ENCODE results near the gene CSNK1G1.

DNA sequence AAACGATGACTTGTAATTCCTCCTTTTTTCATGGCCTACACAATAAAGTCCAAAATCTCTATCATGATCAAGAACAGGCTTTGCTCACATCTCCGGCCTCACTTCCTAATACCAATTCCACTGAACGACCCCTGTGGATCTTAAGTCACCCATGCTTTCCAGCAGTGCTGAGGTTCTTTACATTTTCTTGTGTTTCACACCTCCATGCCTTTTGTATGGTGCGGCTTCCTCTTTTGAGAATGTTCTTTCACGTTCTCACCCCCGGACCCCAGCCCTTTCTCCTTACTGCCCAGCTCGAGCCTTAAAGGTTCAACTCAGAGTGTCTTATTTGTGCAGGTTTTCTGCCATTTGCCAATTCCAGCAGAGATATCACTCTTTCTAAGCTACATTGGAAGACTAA, 70.1 kb downstream of the CSNK1G1 start:
- TF ChIP-seq, protein P1, sequence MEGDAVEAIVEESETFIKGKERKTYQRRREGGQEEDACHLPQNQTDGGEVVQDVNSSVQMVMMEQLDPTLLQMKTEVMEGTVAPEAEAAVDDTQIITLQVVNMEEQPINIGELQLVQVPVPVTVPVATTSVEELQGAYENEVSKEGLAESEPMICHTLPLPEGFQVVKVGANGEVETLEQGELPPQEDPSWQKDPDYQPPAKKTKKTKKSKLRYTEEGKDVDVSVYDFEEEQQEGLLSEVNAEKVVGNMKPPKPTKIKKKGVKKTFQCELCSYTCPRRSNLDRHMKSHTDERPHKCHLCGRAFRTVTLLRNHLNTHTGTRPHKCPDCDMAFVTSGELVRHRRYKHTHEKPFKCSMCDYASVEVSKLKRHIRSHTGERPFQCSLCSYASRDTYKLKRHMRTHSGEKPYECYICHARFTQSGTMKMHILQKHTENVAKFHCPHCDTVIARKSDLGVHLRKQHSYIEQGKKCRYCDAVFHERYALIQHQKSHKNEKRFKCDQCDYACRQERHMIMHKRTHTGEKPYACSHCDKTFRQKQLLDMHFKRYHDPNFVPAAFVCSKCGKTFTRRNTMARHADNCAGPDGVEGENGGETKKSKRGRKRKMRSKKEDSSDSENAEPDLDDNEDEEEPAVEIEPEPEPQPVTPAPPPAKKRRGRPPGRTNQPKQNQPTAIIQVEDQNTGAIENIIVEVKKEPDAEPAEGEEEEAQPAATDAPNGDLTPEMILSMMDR (IDR thresholded peaks at IDR 0.05; ENCODE audit: low read depth, low read length), result no peak
- TF ChIP-seq EZH2phosphoT487 (IDR thresholded peaks at IDR 0.05; ENCODE audit: low read depth), result no peak

All from OCI-LY3 (cell line).